Cardiac muscle cell (in vitro differentiated cells and primary cell): Measurements from ENCODE around the gene PFKM. TPM values are rescaled to one million over a fixed set of nuclear protein-coding genes. Genes with fewer than 3 reads are reported as not detected.
A peak's percentile ranks its signal among the peaks of the same experiment; 100 is the strongest.

Source experiments
- DNase-seq, 2 donors: peaks; one replicate each; pipeline versions ENCODE4 v3.0.0 to v3.0.0-alpha.2; 2010 to 2017; ENCODE audit warnings: low read depth in 1 of 2, low spot score in 1 of 2
- H3K27ac ChIP-seq: fragments of 200-600 bp; sonication (generic); 2 replicates; pipeline ENCODE4 v1.5.1; 2016
- H3K27me3 ChIP-seq: fragments of 200-600 bp; sonication (generic); 2 replicates; pipeline ENCODE4 v1.6.0; 2016; ENCODE audit warnings: control low read depth
- H3K36me3 ChIP-seq: fragments of 200-600 bp; sonication (generic); 2 replicates; pipeline ENCODE4 v1.5.1; 2016; ENCODE audit warnings: control low read depth
- H3K4me1 ChIP-seq: fragments of 200-600 bp; sonication (generic); 2 replicates; pipeline ENCODE4 v1.8.1; 2017; ENCODE audit warnings: low read depth, mild to moderate bottlenecking, mixed run types
- H3K4me3 ChIP-seq: fragments of 200-600 bp; sonication (generic); 2 replicates; pipeline ENCODE4 v1.5.1; 2016; ENCODE audit warnings: mild to moderate bottlenecking
- H3K9me3 ChIP-seq: fragments of 200-600 bp; sonication (generic); 2 replicates; pipeline ENCODE4 v1.5.1; 2017; ENCODE audit warnings: low read depth, mild to moderate bottlenecking, control low read depth
- CTCF ChIP-seq: IDR thresholded peaks from 2 replicates; pipeline ENCODE4 v1.5.1; 2012; ENCODE audit warnings: low read depth, mild to moderate bottlenecking, low read length
- polyA plus RNA-seq: library from polyadenylated mRNA; unstranded; fragments of >200 nt; fragmentation: Nextera tagmentation; extraction: Ambion mirVana; gene quantifications from 2 replicates; pipeline ENCODE4 v1.2.1, GENCODE V29; 2016
- total RNA-seq: library from RNA; depleted of rRNA; stranded (reverse); fragments of >200 nt; gene quantifications from 2 replicates; pipeline ENCODE4 v1.2.3, GENCODE V29; 2016

Gene PFKM
- total and polyA plus RNA-seq, 2 experiments from 2014 or later, result 152 to 163 TPM

- Histone ChIP-seq H3K4me1 (no peaks in the 10 kb centered on the region), H3K36me3 (no peaks in the 10 kb centered on the region), H3K4me3 (no peak overlapping the region), H3K27ac (no peak overlapping the region), H3K9me3 (no peaks in the 10 kb centered on the region), H3K27me3 (peaks cover 92% of the 10 kb centered on the region)
- TF ChIP-seq CTCF, result no peak
- no peak for DNase-seq
Observed at GRCh38 chr12:48191096-48191495, 71.9 kb downstream of the PFKM start.

GRCh38 chr12:48192861-48193260, 73.7 kb downstream of the PFKM start:
- Histone ChIP-seq H3K4me1 (no peaks in the 10 kb centered on the region), H3K27me3 (peaks cover 76% of the 10 kb centered on the region), H3K4me3 (no peak overlapping the region), H3K36me3 (no peaks in the 10 kb centered on the region), H3K9me3 (no peaks in the 10 kb centered on the region), H3K27ac (no peak overlapping the region)
- no peak for DNase-seq
- TF ChIP-seq CTCF, result no peak

GRCh38 chr12:48193623-48194022, 74.5 kb downstream of the PFKM start:
- Histone ChIP-seq H3K9me3 (no peaks in the 10 kb centered on the region), H3K4me1 (no peaks in the 10 kb centered on the region), H3K27ac (no peak overlapping the region), H3K27me3 (peaks cover 69% of the 10 kb centered on the region), H3K36me3 (no peaks in the 10 kb centered on the region), H3K4me3 (no peak overlapping the region)
- TF ChIP-seq CTCF, result no peak
- DNase-seq, result no peak

GRCh38 chr12:48194799-48195201, 75.6 kb downstream of the PFKM start:
- H3K27ac ChIP-seq, result no peak overlapping the region
- H3K27me3 ChIP-seq, result peaks cover 59% of the 10 kb centered on the region

More at GRCh38 chr12:48194799-48195201, 75.6 kb downstream of the PFKM start:
- no peak for TF ChIP-seq CTCF
- Histone ChIP-seq H3K36me3 (no peaks in the 10 kb centered on the region), H3K9me3 (no peaks in the 10 kb centered on the region), H3K4me3 (no peak overlapping the region), H3K4me1 (no peaks in the 10 kb centered on the region)
- peak in 1 of 2 donors; percentile 54 for DNase-seq

Other genes starting within 250 kb of the PFKM start
- gene VDR, start 214.4 kb upstream of the PFKM start, total RNA-seq, result not detected in 2 replicates
- gene VDR, start 214.4 kb upstream of the PFKM start, polyA plus RNA-seq, result not detected in 2 replicates
- gene TMEM106C, start 155.8 kb upstream of the PFKM start, total RNA-seq, result 100 and 102 TPM in 2 replicates
- gene TMEM106C, start 155.8 kb upstream of the PFKM start, polyA plus RNA-seq, result 108 and 176 TPM in 2 replicates
- 469 and 596 TPM in 2 replicates for gene COL2A1, start 114.9 kb upstream of the PFKM start, total RNA-seq
- 261 and 278 TPM in 2 replicates for gene COL2A1, start 114.9 kb upstream of the PFKM start, polyA plus RNA-seq
- gene SENP1, start 13.3 kb upstream of the PFKM start, total RNA-seq, result 13.2 and 20.4 TPM in 2 replicates
- gene SENP1, start 13.3 kb upstream of the PFKM start, polyA plus RNA-seq, result 16.7 and 17.1 TPM in 2 replicates
- gene ASB8, start 38.2 kb downstream of the PFKM start, total RNA-seq, result 41.2 and 47.9 TPM in 2 replicates
- 53.0 and 62.0 TPM in 2 replicates for gene ASB8, start 38.2 kb downstream of the PFKM start, polyA plus RNA-seq
- 0.45 and 1.7 TPM in 2 replicates for gene CCDC184, start 64.3 kb downstream of the PFKM start, total RNA-seq
- gene CCDC184, start 64.3 kb downstream of the PFKM start, polyA plus RNA-seq, result not detected in 2 replicates
- not detected in 2 replicates for gene OR10AD1, start 83.9 kb downstream of the PFKM start, total RNA-seq
- gene OR10AD1, start 83.9 kb downstream of the PFKM start, polyA plus RNA-seq, result not detected in 2 replicates
- gene ZNF641, start 231.6 kb downstream of the PFKM start, total RNA-seq, result 12.5 and 14.7 TPM in 2 replicates
- 5.3 and 11.1 TPM in 2 replicates for gene ZNF641, start 231.6 kb downstream of the PFKM start, polyA plus RNA-seq